SK-N-SH treated with all-trans-retinoic acid at 6 μM for 48 hours (cell line): Measurements from ENCODE around the gene IGFN1.

Source experiments
- CREB5 ChIP-seq: fragments of 250-450 bp; sonication (Bioruptor Pico); IDR thresholded peaks from 2 replicates; pipeline ENCODE4 v1.5.1; 2020; ENCODE audit warnings: low read depth, mild to moderate bottlenecking, moderate library complexity
- CSRNP3 ChIP-seq: fragments of 250-450 bp; sonication (Bioruptor Pico); IDR thresholded peaks from 2 replicates; pipeline ENCODE4 v1.5.1; 2021; ENCODE audit warnings: mild to moderate bottlenecking, moderate library complexity
- PATZ1 ChIP-seq: fragments of 250-450 bp; sonication (Bioruptor Pico); IDR thresholded peaks from 2 replicates; pipeline ENCODE4 v1.8.0; 2020; ENCODE audit warnings: mild to moderate bottlenecking, moderate library complexity, borderline replicate concordance

GRCh38 chr1:201266774-201267173, 76.2 kb downstream of the IGFN1 start:
- TF ChIP-seq CREB5 (CRISPR knock-in tag) = no peak
- no peak for TF ChIP-seq PATZ1 (CRISPR knock-in tag)
- TF ChIP-seq CSRNP3 = no peak
